Activated CD4-positive, alpha-beta memory T cell treated with anti-CD3 and anti-CD28 coated beads for 36 hours (primary cell): Measurements from ENCODE around the gene SIGLEC9. TPM values are rescaled to one million over a fixed set of nuclear protein-coding genes. Genes with fewer than 3 reads are reported as not detected.
A peak's percentile ranks its signal among the peaks of the same experiment; 100 is the strongest.

ENCODE experiments used
- CTCF ChIA-PET: fragments of 350-600 bp; sonication (Branson Sonifier 250); formaldehyde crosslinking; loops from one replicate; lab custom pipeline; 2021; ENCODE audit warnings: antibody characterized with exemption, inconsistent platforms; lab: Charles Lee
- POLR2A ChIA-PET: fragments of 350-600 bp; sonication (Branson Sonifier 250); formaldehyde crosslinking; loops from one replicate; lab custom pipeline; 2021; ENCODE audit warnings: antibody characterized with exemption; lab: Charles Lee
- DNase-seq: peaks from one replicate; pipeline ENCODE4 v3.0.0-alpha.2; 2020
- H3K27ac Mint-ChIP-seq: one replicate; pipeline ENCODE4 v1.8.0; 2021; ENCODE audit warnings: mixed read lengths
- H3K27me3 Mint-ChIP-seq: one replicate; pipeline ENCODE4 v1.8.0; 2021; ENCODE audit warnings: mixed read lengths
- H3K36me3 Mint-ChIP-seq: one replicate; pipeline ENCODE4 v1.8.0; 2021; ENCODE audit warnings: mixed read lengths
- H3K4me1 Mint-ChIP-seq: one replicate; pipeline ENCODE4 v1.8.0; 2021; ENCODE audit warnings: low read depth, mixed read lengths
- H3K4me3 Mint-ChIP-seq: one replicate; pipeline ENCODE4 v1.8.0; 2021; ENCODE audit warnings: mild to moderate bottlenecking, mixed read lengths
- H3K9me3 Mint-ChIP-seq: one replicate; pipeline ENCODE4 v1.8.0; 2021; ENCODE audit warnings: mixed read lengths
- intact Hi-C: fragments of 100-400 bp; cut with micrococcal nuclease; formaldehyde crosslinking; loops from one replicate; pipeline ENCODE4 v1.15.1; 2023
- total RNA-seq, 2 experiments: library from RNA; stranded (reverse); gene quantifications; one replicate each; pipeline ENCODE4 v1.2.3, GENCODE V29; 2021

Gene SIGLEC9
- total RNA-seq, 2 experiments from 2014 or later: 1.3 to 1.4 TPM

- ChIA-PET POLR2A (no interaction called here), CTCF (no interaction called here)
- no peaks in the 10 kb centered on the region for H3K27me3 Mint-ChIP-seq
- H3K4me1 Mint-ChIP-seq: peaks cover 18% of the 10 kb centered on the region
- no peak overlapping the region for H3K27ac Mint-ChIP-seq
- peaks cover 20% of the 10 kb centered on the region for H3K36me3 Mint-ChIP-seq
- no peaks in the 10 kb centered on the region for H3K9me3 Mint-ChIP-seq
- intact Hi-C loops: no loop called here
- no peak overlapping the region for H3K4me3 Mint-ChIP-seq
- peak; percentile 50 for DNase-seq
Observed at GRCh38 chr19:51098365-51099046, 26.2 kb upstream of the SIGLEC9 start.

DNA sequence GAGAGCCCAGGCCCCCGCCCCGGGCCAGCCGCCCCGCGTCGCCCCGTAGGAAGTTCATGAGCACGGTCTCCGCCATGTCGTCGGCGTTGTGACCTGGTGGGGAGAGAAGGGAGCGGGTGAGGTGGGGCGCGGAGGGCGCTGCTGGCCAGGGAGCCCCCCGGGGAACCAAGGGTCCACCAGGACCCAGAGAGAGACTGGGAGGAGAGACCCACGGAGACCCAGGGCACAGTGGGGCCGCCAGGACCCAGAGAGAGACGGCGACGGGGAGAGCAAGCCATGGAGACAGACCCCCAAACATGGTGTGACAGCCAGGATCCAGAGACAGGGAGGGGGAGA, 25.7 kb upstream of the SIGLEC9 start:
- peaks cover 23% of the 10 kb centered on the region for H3K36me3 Mint-ChIP-seq
- peaks cover 22% of the 10 kb centered on the region for H3K4me1 Mint-ChIP-seq
- POLR2A ChIA-PET: no interaction called here
- H3K9me3 Mint-ChIP-seq: no peaks in the 10 kb centered on the region
- no peak overlapping the region for H3K27ac Mint-ChIP-seq
- no peaks in the 10 kb centered on the region for H3K27me3 Mint-ChIP-seq
- intact Hi-C loops: no loop called here
- DNase-seq: no peak
- CTCF ChIA-PET: no interaction called here
- peak overlapping the region; percentile 36 for H3K4me3 Mint-ChIP-seq

- DNase-seq: no peak
- ChIA-PET POLR2A (no interaction called here), CTCF (interaction anchor here (1.1 kb wide), 1 partner anchor 179 kb away, joined by 4 read pairs; no protein-coding TSS in a partner anchor)
- no peak overlapping the region for H3K4me3 Mint-ChIP-seq
- no peaks in the 10 kb centered on the region for H3K9me3 Mint-ChIP-seq
- H3K27me3 Mint-ChIP-seq: no peaks in the 10 kb centered on the region
- no peak overlapping the region for H3K27ac Mint-ChIP-seq
- intact Hi-C loops: no loop called here
- H3K4me1 Mint-ChIP-seq: peaks cover 30% of the 10 kb centered on the region
- peaks cover 28% of the 10 kb centered on the region for H3K36me3 Mint-ChIP-seq
Observed at GRCh38 chr19:51100601-51101000, 24.1 kb upstream of the SIGLEC9 start.

DNA sequence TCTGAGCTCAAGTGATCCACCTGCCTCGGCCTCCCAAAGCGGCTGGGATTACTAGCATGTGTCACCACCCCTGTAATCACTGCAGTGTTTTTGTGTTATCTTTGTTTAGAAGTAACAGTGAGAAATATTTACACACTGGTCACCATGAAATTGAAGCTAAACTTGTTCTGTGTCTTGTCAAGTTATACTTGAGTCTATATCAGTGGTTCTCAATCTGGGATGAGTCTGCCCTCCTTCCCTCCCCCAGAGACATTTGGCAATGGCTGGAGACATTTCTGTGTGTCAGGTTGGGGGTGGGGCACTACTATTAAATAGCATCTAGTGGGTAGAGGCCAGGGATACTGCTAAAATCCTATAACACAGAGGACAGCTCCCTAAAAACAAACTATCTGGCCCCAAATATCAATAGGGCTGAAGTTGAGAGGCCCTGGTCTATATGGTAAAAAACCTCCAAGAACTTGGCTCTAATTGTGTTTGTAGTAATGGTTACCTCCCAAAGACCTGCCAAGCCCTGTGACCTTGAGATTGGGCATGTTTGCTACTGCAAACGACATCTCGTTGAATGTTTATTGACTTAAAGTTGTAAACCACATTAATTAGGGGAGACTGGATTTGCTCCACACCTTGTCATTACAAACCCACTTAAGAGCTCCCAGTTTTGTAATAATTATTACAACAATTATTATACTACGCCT, 23.4 kb upstream of the SIGLEC9 start:
- Mint-ChIP-seq H3K36me3 (peaks cover 30% of the 10 kb centered on the region), H3K27me3 (no peaks in the 10 kb centered on the region), H3K4me3 (no peak overlapping the region), H3K4me1 (peaks cover 36% of the 10 kb centered on the region), H3K9me3 (no peaks in the 10 kb centered on the region), H3K27ac (no peak overlapping the region)
- POLR2A ChIA-PET: no interaction called here
- CTCF ChIA-PET: interaction anchor here (0.7 to 1.2 kb wide), 4 partner anchors 9 to 179 kb away, joined by 3 to 5 read pairs (median 4); no protein-coding TSS in a partner anchor
- no peak for DNase-seq
- intact Hi-C loops: no loop called here

DNA sequence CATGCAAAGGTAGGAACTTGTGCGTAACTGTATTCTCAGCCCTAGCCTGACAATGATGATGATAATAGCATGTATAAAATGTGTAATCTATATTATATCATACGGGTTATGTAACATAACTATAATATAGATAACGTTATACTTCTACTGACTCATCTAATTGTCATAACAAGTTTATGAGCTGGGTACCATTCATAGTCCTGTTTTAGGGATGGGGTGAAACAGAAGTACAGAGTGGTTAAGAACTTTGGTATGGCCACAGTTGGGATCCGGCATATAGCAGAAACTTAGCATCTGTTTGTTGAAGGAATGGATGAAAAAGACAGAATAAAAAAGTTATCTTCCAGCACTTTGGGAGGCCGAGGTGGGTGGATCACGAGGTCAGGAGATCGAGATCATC, 21.7 kb upstream of the SIGLEC9 start:
- Mint-ChIP-seq H3K4me3 (no peak overlapping the region), H3K36me3 (peaks cover 29% of the 10 kb centered on the region), H3K9me3 (no peaks in the 10 kb centered on the region), H3K27ac (no peak overlapping the region), H3K4me1 (peaks cover 41% of the 10 kb centered on the region), H3K27me3 (no peaks in the 10 kb centered on the region)
- no peak for DNase-seq
- ChIA-PET CTCF (no interaction called here), POLR2A (no interaction called here)
- intact Hi-C loops: no loop called here

GRCh38 chr19:51103926-51104341, 20.8 kb upstream of the SIGLEC9 start:
- Mint-ChIP-seq H3K27ac (no peak overlapping the region), H3K4me1 (peaks cover 45% of the 10 kb centered on the region), H3K27me3 (no peaks in the 10 kb centered on the region), H3K9me3 (no peaks in the 10 kb centered on the region), H3K36me3 (peaks cover 29% of the 10 kb centered on the region), H3K4me3 (no peak overlapping the region)
- intact Hi-C loops: no loop called here
- DNase-seq: no peak
- ChIA-PET POLR2A (no interaction called here), CTCF (no interaction called here)

GRCh38 chr19:51107406-51108065, 17.2 kb upstream of the SIGLEC9 start:
- intact Hi-C loops: loop anchor here (2.0 kb wide), 2 partner anchors 303 to 597 kb away; partner anchors contain the start of gene JOSD2
- Mint-ChIP-seq H3K27me3 (no peaks in the 10 kb centered on the region), H3K36me3 (peaks cover 17% of the 10 kb centered on the region), H3K4me1 (peaks cover 38% of the 10 kb centered on the region), H3K27ac (peak overlapping the region; percentile 81), H3K4me3 (peak overlapping the region; percentile 93), H3K9me3 (no peaks in the 10 kb centered on the region)
- ChIA-PET POLR2A (no interaction called here), CTCF (interaction anchor here (1.6 kb wide), 1 partner anchor 50 kb away, joined by 4 read pairs; no protein-coding TSS in a partner anchor)
- peak; percentile 42 for DNase-seq

- Mint-ChIP-seq H3K27ac (peak within 1 kb of the TSS; percentile 81), H3K4me1 (peaks cover 35% of the 10 kb centered on the region), H3K4me3 (peak within 1 kb of the TSS; percentile 93), H3K36me3 (peaks cover 14% of the 10 kb centered on the region), H3K27me3 (no peaks in the 10 kb centered on the region), H3K9me3 (no peaks in the 10 kb centered on the region)
- DNase-seq: peak; percentile 99
- POLR2A ChIA-PET: no interaction called here
- intact Hi-C loops: loop anchor here (2.0 kb wide), 2 partner anchors 303 to 597 kb away; partner anchors contain the start of gene JOSD2
- CTCF ChIA-PET: interaction anchor here (1.6 kb wide), 1 partner anchor 50 kb away, joined by 4 read pairs; no protein-coding TSS in a partner anchor
Observed at GRCh38 chr19:51108066-51108804, 16.5 kb upstream of the SIGLEC9 start, which contains the start of gene CTU1. TSS of gene CTU1 (minus strand) at chr19:51108409. CDS start at chr19:51104569, 3,840 bp downstream.

DNA sequence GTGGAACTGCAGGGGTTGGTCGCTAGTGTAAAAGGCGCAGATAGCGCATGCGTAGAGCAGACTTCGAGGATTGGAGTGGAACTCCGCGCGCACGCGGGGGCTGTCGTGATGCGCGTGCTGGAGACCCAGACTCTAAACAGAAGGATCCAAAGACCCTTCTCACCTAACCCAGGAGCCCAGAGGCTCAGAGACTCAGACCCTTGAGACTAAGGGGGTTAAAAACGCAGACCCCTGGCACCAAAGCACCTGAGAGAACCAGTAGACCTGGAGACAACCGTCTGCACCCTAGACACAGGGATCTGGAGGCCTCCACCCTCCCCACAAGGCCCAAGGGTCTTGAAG, 15.9 kb upstream of the SIGLEC9 start:
- intact Hi-C loops: loop anchor here (2.0 kb wide), 2 partner anchors 304 to 598 kb away; partner anchors contain the start of gene JOSD2
- ChIA-PET POLR2A (no interaction called here), CTCF (interaction anchor here (1.6 kb wide), 1 partner anchor 49 kb away, joined by 4 read pairs; no protein-coding TSS in a partner anchor)
- Mint-ChIP-seq H3K27ac (peak overlapping the region; percentile 81), H3K4me3 (peak overlapping the region; percentile 93), H3K9me3 (no peaks in the 10 kb centered on the region), H3K27me3 (no peaks in the 10 kb centered on the region), H3K36me3 (peaks cover 10% of the 10 kb centered on the region), H3K4me1 (peaks cover 31% of the 10 kb centered on the region)
- DNase-seq: no peak

DNA sequence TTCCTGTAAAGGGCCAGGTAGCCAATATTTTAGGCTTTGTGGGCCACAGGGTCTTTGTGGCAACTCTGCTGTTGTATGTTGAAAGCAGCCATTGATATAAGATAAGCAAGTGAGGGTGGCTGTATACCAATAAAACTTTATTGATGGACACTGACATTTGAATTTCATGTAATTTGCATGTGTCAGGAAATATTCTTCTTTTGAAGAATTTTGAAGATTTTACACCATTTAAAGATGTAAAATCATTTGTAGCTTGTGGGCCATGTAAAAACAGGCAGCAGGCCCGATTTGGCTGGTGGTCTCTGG, 14.1 kb upstream of the SIGLEC9 start:
- Mint-ChIP-seq H3K27ac (no peak overlapping the region), H3K27me3 (no peaks in the 10 kb centered on the region), H3K4me1 (peaks cover 23% of the 10 kb centered on the region), H3K4me3 (no peak overlapping the region), H3K9me3 (no peaks in the 10 kb centered on the region), H3K36me3 (peaks cover 5% of the 10 kb centered on the region)
- ChIA-PET POLR2A (no interaction called here), CTCF (no interaction called here)
- no peak for DNase-seq
- intact Hi-C loops: loop anchor here (5.0 kb wide), 2 partner anchors 47 to 337 kb away; no protein-coding TSS in a partner anchor

DNA sequence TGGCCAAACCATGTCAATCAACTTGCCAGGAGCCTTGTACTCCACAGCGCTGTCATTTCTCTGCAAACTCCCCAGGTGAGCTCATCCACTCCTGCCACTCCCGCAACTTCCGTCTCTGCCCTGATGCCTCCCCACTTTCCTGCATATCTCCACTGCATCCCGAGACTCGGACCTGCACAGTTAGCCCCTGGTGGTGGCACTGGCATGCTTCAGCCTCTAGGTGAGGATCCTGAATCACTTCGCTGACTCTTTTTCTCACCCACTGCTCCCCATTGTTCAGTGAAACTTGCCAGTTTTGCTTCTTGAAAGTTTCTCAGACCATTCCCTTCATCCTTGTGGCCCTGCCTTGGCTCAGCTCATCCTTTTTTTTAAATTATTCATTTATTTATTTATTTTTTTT, 13.1 kb upstream of the SIGLEC9 start:
- Mint-ChIP-seq H3K4me3 (no peak overlapping the region), H3K4me1 (peaks cover 26% of the 10 kb centered on the region), H3K27me3 (peaks cover 3% of the 10 kb centered on the region), H3K36me3 (peaks cover 3% of the 10 kb centered on the region), H3K9me3 (no peaks in the 10 kb centered on the region), H3K27ac (no peak overlapping the region)
- DNase-seq: no peak
- ChIA-PET POLR2A (no interaction called here), CTCF (interaction anchor here (1.0 kb wide), 1 partner anchor 15 kb away, joined by 4 read pairs; no protein-coding TSS in a partner anchor)
- intact Hi-C loops: loop anchor here (5.0 kb wide), 2 partner anchors 46 to 336 kb away; no protein-coding TSS in a partner anchor
